Inflammatory macrophage treated with lipopolysaccharide for 1 hour (primary cell): ENCODE measurements around the gene GSK3A.

Source experiments
- DNase-seq, 2 donors: peaks; one replicate each; pipeline ENCODE4 v3.0.0-alpha.2; 2020 to 2022

GSK3A gene

GRCh38 chr19:42220751-42221097 lies 21.7 kb downstream of the GSK3A start:
- no peak for DNase-seq

DNA sequence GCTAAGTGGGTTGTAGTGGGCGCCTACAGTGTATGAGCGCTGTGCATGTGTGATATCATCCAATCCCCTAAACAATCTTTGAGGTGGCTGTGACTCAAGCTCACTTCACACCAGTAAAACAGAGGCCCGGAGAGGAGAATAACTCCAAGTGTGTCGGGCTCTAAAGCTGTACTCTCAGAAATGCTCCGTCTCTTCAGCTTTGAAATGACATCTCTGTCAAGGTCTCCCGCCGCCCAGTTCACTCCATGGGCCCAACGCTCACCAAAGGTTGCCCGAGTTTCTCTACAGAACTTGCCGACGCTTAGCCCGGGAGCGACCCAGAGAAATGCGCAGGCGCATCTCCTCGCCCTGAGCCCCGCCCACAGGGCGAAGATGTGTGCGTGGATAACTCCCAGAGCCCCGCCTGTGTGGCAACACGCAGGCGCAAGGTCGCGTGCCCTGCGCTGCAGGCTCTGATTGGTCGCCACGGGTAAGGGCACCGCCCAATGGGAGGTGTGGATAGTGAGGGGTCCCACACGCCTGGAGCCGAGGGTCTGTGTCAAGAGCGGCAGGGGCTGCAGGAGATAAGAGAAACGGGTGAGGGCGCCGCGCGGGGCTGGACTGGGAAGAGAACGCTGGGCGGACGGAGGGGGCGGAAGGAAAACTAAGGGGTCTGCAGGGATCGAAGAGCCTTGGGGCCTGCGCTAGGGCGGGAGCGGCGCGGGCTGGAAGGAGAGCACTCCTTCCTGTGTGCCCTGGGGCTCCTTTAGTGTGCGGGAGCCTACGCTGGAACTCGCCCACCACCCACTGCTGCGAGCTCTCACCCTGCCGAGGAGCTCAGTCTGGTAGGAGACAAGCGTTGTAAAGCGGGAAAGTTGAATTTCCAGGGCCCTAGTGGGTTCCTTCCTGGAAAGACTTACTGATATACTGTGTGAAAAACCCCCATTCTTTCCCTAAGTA lies 22.3 kb downstream of the GSK3A start, which contains the start of gene ZNF526:
Gene ZNF526 (plus strand): TSS at position 501 of the 939 bp plus-strand sequence. CDS start 4,092 bp downstream, outside the sequence.
- peak; percentile 97 to 98 for DNase-seq

DNA sequence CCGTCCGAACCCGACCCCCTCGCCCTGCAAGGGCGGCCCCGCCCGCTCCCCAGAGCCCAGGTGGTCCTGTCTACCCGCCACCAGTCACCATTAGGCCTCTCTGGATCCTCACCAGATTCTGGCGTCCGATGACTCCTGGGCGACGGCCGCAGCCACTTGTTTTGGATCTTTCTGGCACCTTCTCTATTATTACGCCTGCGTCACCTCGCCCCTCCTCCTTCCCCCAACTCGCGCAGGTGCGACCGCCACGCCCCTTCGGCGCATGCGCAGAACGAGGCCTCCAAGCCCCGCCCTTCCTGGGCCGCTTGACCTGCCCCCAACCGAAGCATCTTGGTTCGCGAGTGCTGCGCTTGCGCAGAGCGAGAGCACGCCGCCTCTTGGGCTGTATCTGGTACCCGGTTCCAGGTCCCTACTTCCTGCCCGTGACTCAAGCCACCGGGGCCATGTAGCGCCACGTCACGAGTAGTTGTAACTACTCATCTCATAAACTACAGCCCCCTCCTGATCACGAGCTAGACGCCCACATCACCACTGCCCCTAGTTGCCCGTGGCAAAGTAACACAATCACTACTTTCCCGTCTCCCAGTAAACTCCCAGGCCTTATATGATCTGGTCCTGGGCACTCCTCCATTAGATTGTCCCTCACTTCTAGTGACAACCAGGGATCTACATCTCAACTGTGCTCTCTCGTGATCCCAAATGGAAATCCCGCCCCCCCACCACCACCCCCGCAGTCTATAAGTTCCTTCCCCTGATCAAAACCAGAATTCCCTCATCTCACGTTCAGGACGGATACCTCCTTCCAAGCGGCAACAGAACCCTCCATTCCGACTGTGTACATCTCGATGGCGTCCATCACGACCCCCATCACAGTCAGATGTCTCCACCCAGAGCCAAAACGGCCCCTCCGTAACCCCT lies 24.6 kb downstream of the GSK3A start, which contains the start of gene DEDD2:
Gene DEDD2 (minus strand): TSS at position 158 of the 918 bp plus-strand sequence. CDS start 670 bp downstream, outside the sequence.
- DNase-seq: peak; percentile 96 to 98

DNA sequence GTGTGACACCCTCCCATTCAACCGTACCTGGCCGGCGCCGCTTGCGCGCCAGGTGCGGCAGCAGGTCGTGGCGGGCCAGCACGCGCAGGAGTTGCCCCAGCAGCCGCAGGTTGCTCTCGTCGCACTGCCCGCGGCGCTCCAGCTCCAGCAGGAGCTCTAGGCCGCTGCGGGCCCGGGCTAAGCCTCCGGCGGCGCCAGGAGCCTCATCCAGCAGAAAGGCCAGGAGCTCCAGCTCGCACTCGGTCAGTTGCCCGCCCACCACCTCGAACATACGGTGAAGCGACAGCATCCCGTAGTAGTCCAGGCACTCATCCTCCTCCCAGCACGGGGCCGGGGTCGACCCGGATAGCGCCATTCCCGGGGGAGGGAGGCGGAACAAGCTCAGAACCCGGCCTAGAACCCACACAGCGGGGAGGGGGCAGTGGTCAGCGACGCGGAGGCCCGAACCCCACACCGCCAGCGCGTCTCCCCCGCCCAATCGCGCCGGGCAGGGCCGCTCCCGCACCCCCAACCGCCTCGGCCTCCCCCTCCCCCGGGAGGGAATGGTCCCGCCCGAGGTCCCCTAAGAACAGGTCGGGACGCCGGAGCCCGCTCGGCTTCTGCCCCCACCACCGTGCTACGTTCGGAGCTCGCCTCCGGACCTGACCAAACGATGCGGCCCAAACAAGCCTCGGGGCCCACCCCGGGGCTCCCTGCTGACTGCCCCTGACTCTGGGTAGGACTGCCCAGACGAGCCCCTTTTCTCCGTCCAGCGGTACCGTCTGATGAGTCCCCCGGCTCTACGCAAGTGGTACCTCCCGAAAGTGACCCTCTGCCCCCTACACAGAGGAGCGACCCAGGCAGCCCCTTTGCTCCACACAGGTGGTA lies 25.5 kb downstream of the GSK3A start:
- peak; percentile 18 to 26 for DNase-seq

DNA sequence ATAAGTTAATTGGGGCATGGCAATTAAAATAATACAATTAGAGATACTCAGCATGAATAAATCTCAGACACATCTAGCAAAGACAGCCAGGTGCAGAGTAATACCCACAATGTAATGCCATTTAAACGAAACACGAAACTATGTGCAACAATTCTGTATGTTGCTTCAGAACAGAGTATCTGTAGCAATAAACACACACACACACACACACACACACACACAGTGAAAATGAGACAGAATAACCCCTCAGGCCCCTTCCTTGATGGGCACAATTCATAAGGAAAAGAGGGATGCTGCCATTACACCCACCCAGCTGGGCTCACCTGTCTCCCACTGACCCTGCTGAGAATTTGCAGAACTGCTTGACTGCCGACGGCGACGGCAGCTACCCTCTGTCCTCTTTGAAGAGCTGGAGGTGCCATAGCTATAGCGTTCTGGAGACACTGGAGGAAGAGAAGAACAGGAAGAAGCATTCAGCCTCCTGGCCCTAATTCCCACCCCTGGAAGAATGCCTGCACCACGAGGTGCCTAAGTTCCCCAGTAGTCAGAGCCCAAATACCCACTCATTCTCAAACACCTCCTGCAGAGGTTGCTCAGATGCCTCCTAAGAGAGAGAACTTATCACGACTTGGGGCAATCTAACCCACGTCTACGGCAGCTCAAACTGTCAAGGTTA lies 27.5 kb downstream of the GSK3A start:
- no peak for DNase-seq

DNA sequence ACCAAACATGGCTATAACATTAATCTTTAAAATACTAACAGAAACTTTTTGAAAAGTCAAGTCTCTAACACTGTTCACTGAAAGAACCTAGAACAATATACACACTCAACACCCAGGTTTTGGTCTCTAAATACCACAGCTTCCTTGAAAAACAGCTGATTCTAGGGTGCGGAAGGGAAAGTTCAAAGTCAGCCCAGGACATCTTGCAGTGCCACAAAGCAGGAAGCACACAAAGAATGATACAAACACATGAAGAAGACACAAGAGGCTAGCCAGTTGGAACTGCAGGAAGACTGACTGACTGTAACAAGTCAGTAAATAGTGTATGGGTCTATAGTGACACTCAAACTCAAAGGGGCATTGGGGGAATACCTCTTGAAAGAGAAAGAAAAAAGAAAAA lies 29.5 kb downstream of the GSK3A start:
- peak; percentile 36 to 44 for DNase-seq

DNA sequence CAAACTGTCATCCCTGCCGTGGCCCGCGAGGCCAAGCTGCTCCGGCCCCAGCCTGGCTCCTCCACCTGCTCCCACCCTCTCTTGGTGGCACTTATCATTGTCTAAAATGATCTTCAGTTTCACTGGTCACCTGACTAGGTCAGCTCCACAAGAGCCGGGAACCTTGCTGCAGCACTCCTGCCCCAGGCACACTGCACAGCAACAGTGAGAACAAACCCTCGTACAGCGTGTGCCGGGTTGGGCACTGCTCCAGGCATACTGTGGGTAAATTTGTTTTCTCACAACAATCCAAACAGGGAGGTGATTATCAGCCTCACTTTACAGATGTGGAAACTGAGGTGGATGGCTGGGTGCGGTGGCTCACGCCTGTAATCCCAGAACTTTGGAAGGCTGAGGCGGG lies 33.8 kb downstream of the GSK3A start:
- DNase-seq: no peak

DNA sequence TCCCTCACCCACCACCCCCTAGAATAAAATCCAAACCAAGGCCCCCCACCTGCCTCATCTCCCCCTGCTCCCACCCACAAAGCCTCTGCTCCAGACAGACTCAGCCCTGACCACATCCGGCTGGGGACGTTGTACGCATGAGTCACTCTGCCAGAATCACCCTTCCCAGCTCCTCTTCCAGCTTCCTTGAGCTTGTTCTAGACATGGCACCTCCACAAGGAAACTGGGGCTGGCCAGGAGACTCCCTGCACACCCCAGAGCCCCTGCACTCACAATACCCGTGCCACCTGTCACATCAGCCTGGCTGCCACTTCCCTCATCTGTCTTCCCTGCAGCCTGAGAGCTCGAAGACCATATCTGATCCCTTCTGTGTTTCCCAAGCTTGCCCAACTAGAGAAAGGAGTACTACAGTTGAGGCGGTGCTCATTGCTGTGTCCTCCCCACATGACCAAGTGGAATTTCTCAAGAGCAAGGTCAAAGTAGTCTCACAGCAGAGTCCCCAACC lies 34.6 kb downstream of the GSK3A start:
- peak; percentile 86 to 97 for DNase-seq

GRCh38 chr19:42206871-42207755 lies 35.3 kb downstream of the GSK3A start:
- DNase-seq: no peak

DNA sequence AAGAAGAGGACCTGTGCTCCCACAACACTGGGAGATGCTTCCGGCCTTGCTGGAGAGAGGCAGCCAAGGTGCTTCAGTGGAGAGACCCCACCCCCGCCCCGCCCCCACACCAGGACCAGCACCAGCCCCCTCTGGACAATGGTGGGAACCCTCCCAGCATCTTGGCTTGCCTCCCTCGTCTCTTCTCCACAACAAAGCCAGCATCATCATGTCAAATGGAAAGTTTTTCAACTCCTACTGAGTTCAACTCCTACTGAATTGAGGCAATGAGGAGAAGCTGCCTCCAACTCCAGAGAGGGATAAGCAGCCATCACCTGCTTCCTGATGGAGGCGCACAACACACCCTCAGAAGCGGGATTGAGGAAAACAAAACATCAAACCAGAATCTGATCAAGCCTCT lies 37.7 kb downstream of the GSK3A start:
- no peak for DNase-seq

DNA sequence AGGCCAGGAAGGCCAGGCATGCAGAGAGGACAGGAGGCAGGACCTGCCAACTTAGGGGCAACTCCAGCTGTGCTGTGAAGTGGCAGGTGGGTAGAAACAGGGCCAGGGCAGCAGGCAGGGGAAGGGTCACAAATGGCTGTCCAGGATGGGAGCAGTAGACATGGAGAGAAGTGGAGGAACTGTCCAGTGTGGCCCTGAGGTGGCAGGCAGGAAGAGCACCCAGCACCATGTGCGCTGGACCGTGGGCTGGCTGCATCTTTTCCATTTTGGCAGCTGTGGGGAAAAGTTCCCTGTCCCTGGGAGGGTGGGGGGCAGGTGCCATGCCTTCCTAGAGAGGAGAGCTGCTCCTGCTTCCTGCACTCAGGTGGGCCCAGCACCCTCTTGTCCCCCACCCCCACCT lies 38.7 kb downstream of the GSK3A start:
- no peak for DNase-seq

DNA sequence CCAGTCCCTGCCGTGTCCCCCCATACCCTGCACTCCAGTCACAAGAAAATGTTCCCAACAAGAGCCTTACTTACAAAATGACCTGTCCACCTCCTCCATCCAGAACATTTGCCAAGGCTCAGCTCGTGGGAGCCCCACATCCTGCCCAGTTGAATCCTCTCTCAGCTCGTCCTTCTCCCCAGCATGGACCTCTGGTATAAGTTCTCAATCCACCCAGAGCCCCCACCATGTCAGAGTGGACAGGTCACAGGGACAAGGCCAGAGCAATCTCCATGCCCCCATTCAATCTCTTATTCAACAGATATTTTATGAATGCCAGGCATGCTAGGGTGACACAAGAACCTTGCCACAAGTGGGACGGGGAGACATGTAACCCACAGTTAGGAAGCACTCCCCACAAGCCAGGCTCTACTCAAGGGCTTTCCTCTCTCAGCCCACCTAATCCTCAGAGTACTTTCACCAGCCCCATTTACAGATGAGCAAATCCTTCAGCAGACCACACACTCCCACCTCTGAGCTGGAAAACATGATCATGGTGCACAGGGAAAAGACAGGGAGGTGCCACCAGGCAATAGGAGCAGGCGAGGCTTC lies 40.0 kb downstream of the GSK3A start:
- DNase-seq: peak; percentile 42 to 92

- DNase-seq: peak; percentile 93 to 98
Observed at GRCh38 chr19:42201489-42202289, 40.7 kb downstream of the GSK3A start.

- peak in 1 of 2 donors; percentile 39 for DNase-seq
Observed at GRCh38 chr19:42200116-42200715, 42.2 kb downstream of the GSK3A start.

DNA sequence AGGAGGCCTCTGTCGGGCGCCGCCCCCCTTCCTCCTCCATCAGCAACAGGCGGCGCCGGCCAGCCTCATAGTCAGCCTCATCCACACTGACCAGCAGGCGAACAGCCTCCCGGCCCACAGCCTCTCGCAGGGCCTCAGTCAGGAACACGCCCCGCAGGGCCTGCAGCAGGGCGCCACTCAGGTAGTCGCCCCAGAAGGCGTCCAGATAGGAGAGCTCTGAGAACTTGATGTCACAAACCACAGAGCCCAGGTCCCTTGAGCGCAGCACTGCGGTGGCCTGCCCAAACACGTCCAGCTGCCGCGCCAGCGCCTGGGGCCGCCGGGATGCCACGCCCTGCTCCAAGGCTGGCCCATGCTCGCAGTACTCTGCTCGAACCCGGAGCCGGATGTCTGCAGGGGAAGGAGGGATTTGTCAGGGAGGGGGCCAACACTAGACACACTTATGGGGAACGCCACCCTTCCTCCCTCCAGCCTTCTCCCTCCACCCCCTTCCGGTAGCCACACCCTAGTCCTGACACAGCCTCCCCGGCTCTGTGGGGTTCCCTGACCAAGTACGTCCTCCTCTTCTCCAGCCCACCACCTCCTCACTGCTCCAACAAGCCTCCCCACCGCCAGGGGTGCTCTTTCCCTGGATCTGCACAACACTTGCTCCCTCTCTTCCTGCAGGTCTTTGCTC lies 42.8 kb downstream of the GSK3A start:
- peak; percentile 83 to 86 for DNase-seq

DNA sequence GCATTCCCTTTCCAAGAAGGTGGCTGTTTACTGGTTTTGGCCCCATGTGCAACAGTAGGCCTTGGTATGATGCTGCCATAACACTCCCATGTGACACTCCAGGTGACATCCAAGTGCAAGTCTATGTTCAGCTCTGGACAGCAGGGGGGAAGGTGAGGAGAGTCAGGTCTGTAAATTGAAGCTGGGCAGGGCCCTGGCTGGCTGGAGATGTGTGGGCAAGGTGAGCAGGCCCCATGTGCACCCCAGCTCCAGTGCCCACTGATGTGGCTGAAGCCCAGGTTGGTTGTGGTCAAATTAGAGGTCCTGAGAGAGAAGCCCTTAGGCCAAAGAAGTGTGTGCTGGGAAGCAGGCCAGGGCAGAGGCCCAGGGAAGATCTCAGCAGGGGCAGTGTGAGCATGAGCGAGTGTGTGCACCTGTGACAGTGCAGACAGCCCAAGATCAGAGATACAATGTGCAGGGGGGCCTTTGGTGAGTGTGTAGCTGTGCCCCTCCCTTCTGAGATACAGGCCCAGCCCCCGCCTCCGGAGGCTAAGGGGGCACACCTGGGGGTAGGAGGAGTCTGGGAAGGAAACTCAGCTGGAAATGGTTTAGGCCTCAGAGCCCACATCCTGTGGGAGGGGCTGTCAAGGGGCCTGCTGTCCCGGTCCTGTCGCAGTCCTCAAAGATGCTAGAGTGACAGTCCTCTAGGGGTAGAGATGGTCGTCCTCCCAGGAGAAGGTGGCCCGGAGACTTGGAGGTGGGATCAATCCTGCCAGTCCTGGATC lies 43.5 kb downstream of the GSK3A start:
- DNase-seq: no peak

DNA sequence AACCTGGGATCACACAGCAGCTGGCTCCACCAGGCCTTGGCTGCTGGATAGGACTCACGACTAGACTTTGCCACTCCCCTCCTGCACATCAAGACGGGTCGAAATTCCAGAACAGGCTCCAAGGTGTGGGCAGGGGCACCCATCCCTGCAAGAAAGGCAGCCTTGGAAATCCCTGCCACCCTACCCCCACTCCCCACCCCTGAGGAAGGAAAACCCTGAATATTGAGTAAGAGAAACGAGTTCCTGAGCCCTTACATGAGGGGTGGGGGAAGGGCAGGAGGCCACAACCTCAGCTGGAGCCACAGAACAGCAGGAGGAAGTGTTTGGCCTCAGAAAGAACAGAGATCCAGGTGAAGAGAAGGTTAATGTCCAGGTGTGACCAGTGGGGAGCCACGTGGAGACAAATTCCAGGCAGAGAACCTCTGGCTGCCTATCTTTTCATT lies 45.0 kb downstream of the GSK3A start:
- peak; percentile 38 to 72 for DNase-seq
